Effector CD8-positive, alpha-beta T cell (primary cell): ENCODE measurements around the gene RS1.
A peak's percentile ranks its signal among the peaks of the same experiment; 100 is the strongest.

Experiments
- DNase-seq: peaks from one replicate; lab custom pipeline; 2025; lab: John Stamatoyannopoulos, UW
- total RNA-seq, 4 experiments: gene quantifications; one replicate each; lab custom pipeline; 2026; lab: John Stamatoyannopoulos, UW

Gene RS1
- 0 to 0.36 (median 0) reads per million in 4 experiments for total RNA-seq

DNA sequence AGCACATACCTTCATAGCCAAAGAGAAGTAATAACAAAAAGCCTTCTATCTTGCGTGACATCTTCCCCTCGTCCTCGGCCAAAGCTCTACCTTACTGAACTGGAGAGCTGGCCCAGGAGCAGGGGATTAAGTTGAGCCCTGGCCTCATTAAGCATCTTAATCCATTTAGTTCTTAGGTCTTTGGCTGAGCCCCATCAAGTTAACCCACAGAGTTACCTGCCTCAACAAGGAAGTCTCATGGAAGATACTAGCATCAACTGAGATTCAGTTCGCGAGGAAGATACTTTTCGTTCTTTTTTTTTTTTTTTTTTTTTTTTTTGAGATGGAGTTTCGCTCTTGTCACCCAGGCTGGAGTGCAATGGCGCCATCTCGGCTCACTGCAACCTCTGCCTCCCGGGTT lies at the start of gene RS1:
RS1 (minus strand) TSS at position 101 of the 400 bp plus-strand sequence; CDS start at position 61, 40 bp downstream.
- no peak for DNase-seq

DNA sequence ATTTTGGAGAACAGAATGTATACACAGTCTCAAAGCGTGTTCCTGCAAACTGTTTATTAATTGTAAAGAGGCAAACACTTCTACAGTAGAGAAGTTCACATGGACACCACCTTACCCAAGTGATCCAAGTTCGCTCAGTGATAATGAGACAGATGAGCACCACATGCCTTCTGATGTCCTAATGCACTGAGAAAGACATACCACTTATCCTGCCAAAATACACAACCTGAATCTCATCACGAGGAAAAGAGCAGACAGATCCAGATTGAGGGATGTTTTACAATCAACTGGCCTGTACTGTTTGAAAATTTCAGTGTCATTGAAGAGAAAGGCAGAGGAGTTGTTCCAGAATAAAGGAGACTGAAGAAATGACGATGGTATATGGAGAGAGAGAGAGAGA lies 47.9 kb upstream of the RS1 start:
- DNase-seq: no peak

GRCh38 chrX:18714910-18715309 lies 43.0 kb upstream of the RS1 start:
- DNase-seq: no peak

DNA sequence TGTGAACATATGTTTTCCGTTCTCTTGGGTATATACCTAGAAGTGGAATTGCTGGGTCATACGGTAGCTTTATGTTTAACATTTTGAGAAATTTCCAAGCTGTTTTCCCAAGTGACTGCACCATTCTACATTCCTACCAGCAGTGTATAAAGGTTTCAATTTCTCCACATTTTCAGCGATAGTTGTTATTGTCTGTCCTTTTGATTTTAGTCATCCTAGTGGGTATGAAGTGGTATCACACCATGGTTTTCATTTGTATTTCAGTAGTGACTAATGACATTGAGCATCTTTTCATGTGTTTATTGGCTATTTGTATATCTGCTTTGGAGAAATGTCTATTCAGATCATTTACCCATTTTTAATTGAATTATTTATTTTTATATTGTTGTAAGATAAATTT lies 37.9 kb upstream of the RS1 start:
- DNase-seq: no peak

- no peak for DNase-seq
These were observed 35.6 kb upstream of the RS1 start, which contains the start of gene PPEF1 for GRCh38 chrX:18707426-18708049. PPEF1 (plus strand) TSS chrX:18707645; CDS start chrX:18707781, 136 bp downstream.

DNA sequence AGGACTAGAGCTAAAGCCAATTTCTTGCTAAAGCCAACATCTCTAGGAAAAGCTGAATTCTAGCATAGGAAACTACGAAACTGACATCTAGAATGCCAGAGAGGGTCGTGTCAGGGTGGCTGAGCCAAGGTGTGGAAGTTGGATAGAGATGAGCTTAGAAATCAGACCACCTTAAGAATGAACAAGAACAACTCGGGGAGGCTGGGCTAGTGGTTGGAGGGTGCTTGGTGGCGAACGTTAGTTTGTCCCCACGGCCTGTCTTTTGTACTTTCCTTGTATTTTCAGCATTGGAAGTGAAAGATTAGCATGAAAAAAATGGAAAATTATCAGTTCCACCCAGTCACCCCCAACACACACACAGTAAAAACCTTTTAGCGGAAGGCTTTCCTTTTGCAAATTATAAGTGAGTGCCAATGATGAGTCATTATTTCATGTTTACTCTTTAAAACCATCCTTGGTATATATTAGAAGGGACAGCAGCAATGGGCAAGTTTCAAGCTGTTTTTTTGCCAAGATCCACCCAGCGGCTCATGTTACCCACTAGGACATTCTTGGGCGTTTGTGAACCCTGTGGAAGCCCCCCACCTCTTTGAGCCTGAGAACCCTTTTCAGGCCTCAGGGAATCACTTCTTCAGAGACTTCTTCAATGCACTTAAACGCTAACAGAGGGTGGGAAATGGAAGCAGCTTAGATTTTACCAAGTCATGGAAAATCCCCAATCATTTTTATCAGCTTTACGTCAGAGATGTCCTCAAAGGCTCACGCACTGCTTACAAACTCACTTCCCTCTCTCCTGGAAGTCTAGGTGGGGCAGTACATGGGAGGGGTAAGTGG lies 30.7 kb upstream of the RS1 start:
- no peak for DNase-seq

GRCh38 chrX:18701621-18702361 lies 29.9 kb upstream of the RS1 start:
- no peak for DNase-seq

DNA sequence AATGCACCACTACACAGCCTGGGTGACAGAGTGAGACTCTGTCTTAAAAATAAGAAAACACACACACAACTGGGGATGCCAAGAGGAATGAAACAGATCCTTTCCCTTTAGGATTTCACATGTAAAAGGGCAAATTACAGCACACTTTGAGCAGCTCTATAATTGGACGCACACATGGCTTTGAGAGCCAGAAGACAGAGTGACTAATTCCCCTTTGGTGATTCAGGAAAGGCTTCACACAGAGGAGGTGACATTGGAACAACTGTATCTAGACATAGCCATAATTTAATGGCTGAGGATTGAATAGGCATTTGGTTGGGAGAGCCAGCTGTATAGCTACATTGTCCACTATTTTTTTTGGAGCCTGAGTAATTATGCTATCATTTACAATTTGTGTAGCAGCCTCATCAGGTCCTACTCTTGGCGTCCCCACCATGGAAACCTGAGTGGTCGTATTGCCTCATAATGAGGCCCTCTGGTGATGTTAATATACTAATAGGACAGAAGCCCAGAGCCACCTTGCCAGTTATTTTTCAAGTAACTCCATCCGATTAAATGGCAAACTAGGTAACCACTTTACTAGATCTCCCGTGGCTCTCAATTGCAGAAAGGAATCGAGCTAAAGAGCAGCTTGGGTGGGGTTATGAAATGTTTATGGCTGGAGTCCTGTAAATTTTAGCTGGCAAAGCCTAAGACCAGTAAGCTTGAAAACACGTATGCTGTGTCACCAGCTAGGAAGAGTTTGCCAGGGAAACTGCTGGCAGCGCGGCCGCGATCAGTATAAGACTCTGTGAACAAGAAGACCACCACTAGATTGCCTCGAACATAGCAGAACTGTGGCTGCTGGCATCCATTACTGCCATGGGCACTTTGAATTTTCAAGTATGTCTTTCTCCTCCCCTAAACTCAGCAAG lies 27.1 kb upstream of the RS1 start:
- no peak for DNase-seq

- no peak for DNase-seq
These were observed 24.7 kb upstream of the RS1 start for GRCh38 chrX:18696653-18697052.

DNA sequence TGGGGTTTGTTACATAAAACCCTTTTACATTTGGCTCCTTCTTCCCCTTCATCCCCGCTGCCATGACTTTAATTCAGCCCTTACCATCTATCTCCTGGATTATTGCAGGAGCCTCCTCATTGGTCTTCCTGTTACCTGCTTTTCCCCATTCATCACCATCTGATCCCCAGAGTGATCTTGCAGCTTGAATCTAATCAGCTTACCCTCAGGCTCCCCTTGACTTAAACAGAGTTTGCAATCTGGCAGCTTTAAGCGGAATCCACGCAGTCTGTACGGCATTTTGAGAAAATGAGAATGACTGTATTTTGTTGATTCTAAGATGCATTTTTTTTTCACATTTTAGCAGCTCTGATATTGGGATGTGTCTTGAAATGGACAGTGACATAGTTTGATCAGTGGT lies 20.6 kb upstream of the RS1 start:
- no peak for DNase-seq

DNA sequence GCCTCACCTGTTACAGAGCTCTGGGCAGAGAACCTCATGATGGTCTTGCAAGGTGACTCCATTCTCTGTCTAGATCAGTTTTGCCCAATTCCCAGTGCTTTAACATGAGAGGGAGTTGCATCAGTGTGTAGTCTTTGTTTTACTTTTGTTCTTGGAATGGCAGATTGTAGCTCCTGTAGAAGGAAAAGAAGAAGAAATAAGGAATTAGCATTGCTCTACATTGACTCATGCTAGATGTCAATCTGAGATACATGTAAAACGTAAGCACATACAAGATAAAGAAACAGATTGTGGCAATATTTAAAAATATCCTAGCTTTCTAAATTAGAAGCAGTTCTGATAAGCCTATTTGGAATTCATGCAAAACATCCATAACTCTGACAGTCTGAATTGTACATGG lies 19.5 kb upstream of the RS1 start:
- no peak for DNase-seq

DNA sequence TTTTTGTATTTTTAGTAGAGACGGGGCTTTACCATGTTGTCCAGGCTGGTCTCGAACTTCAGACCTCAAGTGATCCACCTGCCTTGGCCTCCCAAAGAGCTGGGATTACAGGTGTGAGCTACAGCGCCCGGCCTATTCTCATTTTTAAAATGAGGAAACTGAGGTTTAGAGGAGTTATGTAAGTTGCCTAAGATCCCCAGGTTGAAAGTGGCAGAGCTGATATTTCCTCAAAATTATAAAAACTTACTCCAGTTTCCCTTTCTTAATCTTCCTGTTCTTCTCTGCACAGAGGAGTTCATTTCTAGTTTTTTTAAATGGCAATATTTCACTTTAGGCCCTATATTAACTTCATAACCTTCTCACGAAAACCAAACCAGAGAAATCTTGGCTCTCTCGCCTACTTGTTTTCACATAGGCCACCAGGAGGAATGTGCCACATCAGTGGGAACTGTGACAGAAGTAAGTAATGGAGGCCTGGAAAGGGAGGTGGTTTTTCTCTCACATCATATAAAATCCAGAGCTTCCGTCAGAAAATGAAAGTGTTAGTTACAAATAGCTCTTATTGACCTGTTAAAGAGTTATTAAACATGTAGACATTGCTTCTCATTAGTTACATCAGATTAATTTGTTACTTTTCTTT lies 16.1 kb upstream of the RS1 start:
- DNase-seq: no peak

DNA sequence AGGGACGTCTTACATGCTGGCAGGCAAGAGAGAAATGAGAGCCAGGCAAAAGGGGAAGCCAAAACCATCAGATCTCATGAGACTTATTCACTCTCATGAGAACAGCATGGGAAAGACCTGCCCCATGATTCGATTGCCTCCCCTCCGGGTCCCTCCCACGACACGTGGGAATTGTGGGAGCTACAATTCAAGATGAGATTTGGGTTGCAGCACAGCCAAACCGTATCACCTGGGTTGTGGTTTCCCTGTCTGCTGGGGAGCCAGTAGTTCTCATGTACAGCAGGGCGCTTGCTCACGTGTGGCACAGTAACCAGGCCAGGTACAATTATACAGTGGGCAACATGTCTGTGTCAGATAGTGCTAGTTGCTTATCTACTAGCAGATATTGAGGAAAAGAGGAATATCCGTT lies 11.1 kb upstream of the RS1 start:
- DNase-seq: no peak

DNA sequence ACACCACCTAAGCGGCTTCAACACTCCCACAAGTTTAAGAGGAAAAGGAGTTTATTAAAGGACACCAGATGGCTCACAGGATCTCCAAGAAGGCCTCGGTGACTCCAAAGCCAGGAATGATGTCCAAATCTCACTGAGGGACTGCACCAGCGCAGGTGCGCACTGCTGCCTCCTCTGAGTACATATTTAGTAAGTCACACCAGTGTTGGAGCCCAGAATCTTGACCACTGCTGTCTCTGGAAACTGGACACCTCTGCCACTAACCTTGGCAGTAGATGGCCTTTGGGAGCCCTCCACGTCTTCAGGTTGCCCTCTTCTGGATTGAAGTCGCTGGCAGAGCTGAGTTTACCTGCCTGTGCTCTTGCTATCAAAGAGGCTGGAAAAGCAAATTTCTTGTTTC lies 10.1 kb upstream of the RS1 start:
- DNase-seq: no peak

- no peak for DNase-seq
These were observed 5.4 kb upstream of the RS1 start for GRCh38 chrX:18677161-18677869.

GRCh38 chrX:18676470-18676869 lies 4.6 kb upstream of the RS1 start:
- no peak for DNase-seq

GRCh38 chrX:18676050-18676449 lies 4.1 kb upstream of the RS1 start:
- DNase-seq: no peak

- peak; percentile 65 for DNase-seq
These were observed 3.2 kb upstream of the RS1 start for GRCh38 chrX:18674788-18675735.

- DNase-seq: no peak
These were observed 2.5 kb upstream of the RS1 start for GRCh38 chrX:18674417-18674787.
